Urothelium cell line (cell line): Measurements from ENCODE around the gene IL6ST.
"Not testable (repeated sequence)": the region's sequence is repeated elsewhere in the genome, so short reads cannot be mapped to it uniquely, and the experiment has no call there.

Experiments used
- DNase-seq: peaks from one replicate; pipeline ENCODE4 v3.0.0; 2011; ENCODE audit warnings: low spot score, mixed read lengths
- FAIRE-seq: peaks from 2 replicates; lab custom pipeline; 2011; peaks lifted over from hg19 to GRCh38; lab: Jason Lieb, UNC

Gene IL6ST

GRCh38 chr5:55973296-55973695, 21.5 kb downstream of the IL6ST start:
- no peak for FAIRE-seq

DNA sequence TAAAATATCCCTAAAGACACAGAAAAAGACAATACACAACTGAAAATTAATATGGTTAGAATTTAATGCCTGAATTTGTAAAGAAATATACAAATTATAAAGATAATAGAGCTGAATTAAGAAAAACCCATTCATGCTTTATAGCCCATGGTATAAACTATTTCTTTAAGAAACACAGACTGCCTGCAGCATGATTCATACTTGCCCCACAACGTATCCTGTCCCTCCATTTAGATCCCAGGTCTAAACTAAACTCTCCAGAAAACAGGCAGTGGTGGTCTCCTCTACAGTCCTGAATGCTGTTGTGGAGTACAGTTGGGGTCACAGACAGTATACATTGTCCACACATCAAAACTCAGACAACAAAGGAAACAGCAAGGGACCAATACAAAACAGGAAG, 24.8 kb downstream of the IL6ST start:
- no peak for FAIRE-seq
- DNase-seq: no peak

More at GRCh38 chr5:55973296-55973695, 21.5 kb downstream of the IL6ST start:
- no peak for DNase-seq

DNA sequence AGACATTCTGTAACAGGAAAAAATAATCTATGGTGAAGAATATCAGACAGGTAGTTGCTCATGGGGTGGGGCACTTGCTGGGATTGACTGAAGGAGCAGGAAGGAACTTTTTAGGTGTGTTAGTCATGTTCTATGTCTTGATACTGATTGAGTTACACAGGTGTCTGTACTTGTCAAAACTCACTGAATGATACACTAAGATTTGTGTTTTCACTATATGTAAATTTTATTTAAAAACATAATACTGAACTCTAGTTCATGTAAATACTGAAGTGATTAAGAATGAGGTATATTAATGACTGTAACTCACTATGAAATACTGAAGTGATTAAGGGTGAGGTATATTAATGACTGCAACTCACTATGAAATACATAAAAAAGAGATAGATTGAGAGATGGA, 28.5 kb downstream of the IL6ST start:
- DNase-seq (no peak), FAIRE-seq (no peak)

- FAIRE-seq (no peak), DNase-seq (no peak)
These were observed 29.2 kb downstream of the IL6ST start for GRCh38 chr5:55965525-55965924.

DNA sequence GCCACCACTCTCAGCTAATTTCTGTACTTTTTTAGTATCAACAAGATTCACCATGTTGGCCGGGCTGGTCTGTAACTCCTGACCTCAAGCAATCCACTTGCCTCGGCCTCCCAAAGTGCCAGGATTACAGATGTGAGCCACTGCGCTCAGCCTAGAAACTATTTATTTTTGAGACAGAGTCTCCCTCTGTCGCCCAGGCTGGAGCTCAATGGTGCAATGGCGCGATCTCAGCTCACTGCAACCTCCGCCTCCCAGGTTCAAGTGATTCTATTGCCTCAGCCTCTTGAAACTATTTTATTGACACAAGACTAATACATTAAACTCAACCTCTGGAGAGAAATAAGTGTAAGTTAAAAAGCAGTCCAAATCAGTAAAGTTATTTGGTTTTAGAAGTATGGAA, 34.0 kb downstream of the IL6ST start:
- no peak for FAIRE-seq

GRCh38 chr5:55959208-55959607, 35.6 kb downstream of the IL6ST start:
- FAIRE-seq: no peak
- no peak for DNase-seq

More for the DNA sequence above, 34.0 kb downstream of the IL6ST start:
- DNase-seq: no peak

GRCh38 chr5:55941154-55941553, 53.6 kb downstream of the IL6ST start:
- FAIRE-seq, DNase-seq: not testable (repeated sequence)

DNA sequence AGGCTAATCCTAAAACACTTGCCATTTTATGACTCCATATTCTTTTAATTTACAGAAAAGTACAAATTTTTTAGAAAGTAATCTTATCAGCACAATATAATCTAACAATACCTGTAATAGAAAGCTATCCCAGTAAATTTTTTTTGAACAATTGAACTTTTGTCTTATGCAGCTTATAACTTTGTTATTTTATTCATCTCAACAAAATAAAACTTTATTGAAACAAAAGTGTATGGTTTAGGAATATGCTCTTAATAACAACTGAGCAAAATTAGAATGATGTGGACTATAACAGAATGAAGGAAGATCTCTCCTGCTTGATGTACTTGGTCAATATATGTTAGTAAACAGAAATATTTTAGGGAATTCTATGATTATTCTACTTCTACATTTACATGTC, 57.2 kb downstream of the IL6ST start:
- not testable (repeated sequence) for DNase-seq, FAIRE-seq

DNA sequence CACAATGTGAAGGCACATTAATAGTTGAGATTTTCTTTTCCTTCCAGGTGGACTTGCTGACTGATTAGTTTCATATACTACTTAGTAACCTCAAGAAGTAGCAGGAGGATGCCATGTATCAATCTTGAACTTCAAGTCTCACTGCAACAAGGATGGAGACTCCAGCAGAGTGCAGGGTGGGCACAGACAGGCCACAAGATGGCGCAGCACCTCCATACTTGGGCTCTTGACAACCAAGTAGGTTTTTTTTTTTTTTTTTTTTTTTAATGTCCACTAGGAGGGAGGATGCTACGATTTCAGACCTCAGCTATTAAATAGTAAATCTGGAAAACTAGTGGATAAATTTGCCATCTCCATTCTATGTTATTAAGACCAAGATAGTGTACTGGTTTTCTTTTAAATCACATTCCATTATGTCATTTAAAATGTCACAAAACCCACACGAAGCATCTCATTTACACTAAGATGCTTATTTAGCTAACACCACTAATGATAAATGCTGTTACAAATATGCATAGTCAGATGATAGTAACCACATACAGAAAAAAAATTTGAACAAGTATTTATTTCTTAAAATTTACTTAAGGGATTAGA, 58.6 kb downstream of the IL6ST start:
- peak; percentile 32 for FAIRE-seq
- DNase-seq: peak; percentile 75

DNA sequence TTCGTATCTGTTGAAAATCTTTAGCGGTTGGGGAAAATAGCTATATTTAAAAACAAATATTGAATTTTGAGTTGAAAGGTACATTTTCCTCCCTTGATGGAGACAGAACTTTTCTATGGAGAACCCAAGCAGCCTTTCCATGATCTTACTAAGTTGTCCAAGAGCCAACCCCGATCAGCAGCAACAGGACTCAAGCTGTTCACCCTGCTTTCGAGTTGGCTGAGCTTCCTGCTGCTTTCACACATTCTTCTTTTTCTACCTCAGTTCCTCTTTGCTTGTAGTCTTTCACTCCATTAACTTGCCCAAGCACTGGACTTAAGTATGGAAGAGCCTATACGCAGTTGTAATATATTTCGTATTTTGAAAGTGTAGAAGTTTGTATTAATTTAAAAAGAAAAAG, 59.4 kb downstream of the IL6ST start:
- FAIRE-seq (no peak), DNase-seq (no peak)

GRCh38 chr5:55934720-55935119, 60.0 kb downstream of the IL6ST start:
- DNase-seq (no peak), FAIRE-seq (no peak)

GRCh38 chr5:55934115-55934613, 60.6 kb downstream of the IL6ST start:
- DNase-seq: no peak
- no peak for FAIRE-seq

- FAIRE-seq (no peak), DNase-seq (no peak)
These were observed 61.2 kb downstream of the IL6ST start for GRCh38 chr5:55933377-55934114.

DNA sequence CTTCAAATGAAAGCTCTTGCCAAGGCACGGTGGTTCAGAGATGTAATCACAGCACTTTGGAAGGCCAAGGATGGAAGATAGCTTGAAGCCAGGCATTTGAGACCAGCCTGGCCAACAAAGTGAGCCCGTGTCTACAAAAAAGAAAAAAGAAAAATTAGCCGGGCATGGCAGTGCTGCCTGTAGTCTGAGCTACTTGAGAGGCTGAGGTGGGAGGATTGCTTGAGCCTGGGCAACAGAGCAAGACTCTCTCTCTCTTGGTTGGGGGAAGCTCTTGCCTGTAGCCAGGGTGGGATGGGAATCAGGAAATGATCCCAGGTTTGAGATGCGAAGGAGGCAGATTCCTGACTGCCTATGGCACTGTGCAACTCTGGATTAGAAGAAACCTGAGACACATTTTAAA, 62.1 kb downstream of the IL6ST start:
- FAIRE-seq: no peak
- no peak for DNase-seq

GRCh38 chr5:55929020-55929799, 65.6 kb downstream of the IL6ST start:
- DNase-seq: no peak
- no peak for FAIRE-seq

DNA sequence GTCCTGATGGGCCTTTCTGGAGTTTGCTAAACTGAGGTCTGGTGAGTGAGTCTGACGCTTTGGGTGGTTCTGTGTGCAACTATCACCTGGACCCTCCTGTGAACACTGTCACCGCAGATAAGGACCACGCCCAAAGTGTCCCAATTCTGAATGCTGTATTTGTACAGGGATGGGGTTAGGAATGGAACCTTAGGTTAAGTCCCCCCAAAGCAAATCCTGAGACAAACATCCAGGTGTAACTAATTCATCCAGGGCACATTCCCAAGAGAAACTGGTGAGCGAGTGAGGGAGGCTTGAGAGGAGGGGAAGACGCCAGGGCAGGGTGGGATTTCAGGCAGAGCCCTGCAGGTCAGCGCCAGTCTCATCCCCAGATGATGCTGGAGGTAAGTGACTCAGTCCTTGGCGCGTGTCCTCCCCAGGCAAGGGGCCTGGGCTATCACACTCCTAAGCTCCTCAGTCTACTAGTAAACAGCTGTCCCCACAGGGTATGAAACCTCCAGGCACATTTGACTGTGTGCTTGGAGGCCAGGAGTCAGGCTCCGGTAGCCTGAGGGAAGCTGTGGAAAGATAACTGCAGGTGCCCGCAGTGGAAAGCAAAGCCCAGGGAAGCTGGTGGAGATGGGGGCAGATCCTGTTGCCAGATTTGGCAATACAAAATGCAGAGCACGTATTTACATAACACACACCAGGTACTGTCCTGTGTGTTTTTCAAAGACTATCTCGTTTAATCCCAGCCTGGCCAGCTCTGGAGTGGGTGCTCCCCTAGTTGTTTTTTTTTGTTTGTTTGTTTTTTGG, 66.7 kb downstream of the IL6ST start:
- DNase-seq (no peak), FAIRE-seq (no peak)

DNA sequence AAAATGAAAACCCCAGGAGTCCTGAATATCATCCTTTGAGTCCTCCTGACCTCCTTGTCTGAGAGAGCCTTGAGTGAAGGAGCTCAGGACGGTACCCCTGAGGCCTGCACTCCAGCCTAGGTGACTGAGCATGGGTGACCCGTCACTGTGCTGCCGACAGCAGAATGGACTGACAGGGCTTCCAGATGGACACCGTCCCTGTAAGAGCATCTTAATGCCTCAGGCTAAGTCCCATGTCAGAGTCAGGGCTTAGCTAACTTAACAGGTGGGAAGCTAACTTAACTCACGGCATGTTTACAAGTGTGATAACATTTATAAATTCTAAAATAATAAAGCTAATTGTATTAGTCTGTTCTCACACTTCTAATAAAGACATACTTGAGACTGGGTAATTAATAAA, 68.3 kb downstream of the IL6ST start:
- DNase-seq (no peak), FAIRE-seq (no peak)

DNA sequence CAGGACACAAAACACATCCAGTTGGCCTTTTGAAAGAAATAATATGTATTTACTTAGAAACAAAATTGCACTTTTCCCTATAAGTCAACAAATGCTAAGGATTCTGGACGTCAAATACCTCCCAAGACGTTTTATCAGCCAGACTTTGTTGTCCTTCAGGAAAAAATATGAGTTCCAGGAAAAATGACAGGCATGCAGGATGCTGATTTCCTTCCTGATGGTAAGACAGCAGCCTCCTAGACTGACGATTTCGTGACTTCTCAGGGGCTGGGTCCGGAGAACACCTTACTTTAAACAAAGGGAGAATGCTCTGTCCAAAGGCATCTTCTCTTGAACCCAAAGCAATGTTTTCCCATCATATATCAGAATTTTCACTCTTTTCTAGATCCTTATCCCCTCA, 69.1 kb downstream of the IL6ST start:
- FAIRE-seq (no peak), DNase-seq (no peak)

DNA sequence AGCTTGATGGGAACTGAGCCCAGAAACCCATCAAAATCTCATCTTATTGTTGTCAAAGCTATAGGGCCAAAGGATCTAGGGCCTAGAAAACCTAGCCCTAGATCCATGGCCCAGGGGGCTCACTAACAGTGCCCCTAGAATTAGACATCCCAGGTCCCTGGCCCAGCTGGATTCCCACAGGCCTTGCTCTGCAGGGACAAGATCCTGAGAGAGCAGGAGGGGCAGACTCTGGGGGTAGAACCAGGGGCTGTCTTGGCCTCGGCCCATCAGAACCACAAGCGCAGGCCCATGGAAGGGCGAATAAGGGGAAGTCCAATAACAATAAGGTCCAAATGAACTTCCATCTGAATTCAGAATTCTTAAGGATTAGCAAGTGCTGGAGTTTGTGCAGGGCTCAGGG, 69.6 kb downstream of the IL6ST start:
- FAIRE-seq: no peak
- no peak for DNase-seq

DNA sequence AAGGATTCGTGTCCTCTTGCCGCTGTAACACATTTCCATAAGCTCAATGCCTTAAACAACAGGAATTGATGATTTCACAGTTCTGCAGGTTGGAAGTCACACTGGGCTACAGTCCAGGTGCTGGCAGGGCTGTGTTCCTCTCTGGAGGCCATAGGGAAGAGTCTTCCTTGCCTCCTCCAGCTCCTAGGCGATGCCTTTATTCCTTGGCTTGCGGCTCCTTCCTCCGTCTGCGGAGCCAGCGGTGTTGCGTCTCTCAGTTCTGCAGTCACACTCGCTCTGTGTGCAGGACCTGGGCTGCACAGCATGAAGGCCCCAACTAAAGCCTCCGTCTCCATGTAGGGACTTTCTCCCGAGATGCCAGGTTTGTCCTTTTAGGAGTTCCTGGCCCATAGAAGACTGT, 70.0 kb downstream of the IL6ST start:
- DNase-seq (no peak), FAIRE-seq (no peak)
